OCI-M1 (cell line): ENCODE results near the gene CDC5L.
A peak's percentile ranks its signal among the peaks of the same experiment; 100 is the strongest.

Source experiments
- DNase-seq: peaks from one replicate; lab custom pipeline; 2025; lab: John Stamatoyannopoulos, UW

The CDC5L gene

DNA sequence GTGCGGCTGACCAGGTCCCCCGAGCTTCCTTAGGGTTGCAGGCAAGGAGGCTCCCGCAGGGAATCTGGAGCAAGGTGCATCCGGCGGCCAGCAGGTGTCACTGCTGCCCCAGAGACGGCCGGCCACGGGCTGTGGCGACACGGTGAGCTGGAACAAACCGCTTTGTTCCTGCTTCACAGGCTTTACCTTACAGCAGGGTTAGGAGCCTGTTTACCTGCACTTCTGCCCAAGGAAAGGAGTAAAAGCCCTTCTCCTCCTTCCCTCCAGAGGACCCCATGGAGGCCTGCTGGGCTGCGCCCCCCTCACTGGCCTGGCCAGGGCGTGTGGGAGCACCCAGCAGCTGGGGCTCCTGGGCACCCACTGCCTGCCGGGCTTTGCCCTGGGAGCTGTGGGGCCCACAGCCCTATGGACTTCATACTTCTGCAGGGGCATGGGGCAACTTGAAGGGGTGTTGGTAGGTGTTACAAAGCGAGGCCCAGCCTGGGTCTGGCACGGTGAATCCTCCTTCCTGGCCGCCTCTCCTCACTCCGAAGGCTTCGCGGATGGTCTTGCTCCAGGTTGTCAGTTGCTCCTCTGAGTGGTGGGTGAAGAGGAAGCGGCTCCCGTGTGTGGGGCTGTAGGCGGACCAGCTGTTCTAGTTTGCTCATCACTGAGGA lies 88.4 kb downstream of the CDC5L start:
- DNase-seq, result peak; percentile 91

DNA sequence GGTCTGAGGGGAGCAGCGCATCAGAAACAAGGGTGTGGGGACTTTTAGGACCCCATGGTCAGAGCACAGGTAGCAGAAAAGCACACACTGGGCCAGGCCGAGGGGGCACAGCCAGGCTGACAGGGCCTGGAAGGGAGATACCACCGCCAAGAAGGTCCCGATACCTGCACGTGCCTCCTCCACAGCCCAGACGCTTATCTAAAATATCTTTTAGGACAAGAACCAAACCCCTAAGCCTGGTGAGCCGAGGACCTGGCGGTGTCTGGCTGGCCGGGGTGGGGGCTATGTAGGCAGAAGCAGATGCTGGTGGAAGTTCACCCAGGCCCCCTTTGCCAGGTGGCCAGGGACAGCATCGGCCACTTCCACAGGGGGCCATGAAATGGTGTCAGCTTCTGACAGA lies 89.3 kb downstream of the CDC5L start:
- DNase-seq, result no peak

DNA sequence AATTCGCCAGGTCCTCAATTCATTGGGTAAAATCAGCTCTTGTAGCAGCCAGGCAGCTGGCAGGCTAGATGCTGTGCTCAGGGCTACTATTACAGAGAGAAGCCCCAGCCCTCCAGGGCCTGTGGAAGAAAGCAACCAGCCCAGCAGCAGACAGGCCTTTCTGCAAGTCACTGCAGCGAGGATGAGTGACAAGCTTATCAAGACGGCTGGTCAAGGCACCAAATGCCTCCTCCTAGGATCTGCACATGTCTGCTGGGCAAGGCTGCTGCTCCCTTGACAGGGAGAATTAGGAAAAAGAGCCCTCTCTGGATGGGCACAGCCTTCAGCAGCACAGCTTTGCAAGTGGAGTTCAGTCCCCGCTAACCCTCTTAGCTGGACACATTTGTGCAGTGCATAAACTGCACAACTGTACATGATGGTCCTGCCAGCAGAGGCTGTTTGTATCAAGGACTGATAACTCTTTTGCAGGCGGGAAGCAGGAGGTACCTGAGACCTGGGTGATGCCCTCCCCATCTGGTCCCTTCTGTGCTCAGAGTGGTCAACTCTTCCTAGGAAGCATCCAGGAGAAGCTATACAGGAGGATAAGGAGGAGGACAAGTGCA lies 89.9 kb downstream of the CDC5L start:
- DNase-seq, result peak; percentile 80

DNA sequence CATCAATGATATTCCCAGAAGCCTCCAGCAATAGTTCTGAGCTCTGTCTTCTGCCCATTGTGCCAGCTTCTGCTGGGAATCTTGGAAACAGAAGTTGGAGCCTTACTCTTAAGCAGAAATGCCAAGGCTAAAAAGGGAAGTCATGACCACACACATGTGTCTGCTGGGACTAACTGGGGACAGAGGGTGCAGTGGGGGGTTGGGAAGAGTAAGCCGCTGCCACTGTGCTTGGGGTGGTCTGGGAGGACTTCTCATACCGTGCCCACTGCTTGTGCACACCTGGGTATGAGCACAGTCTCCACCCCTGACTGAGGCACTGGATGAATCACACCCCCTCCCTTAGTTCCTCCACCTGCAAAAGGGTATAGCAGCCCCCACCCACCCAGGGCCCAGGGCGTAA lies 90.7 kb downstream of the CDC5L start:
- DNase-seq, result no peak

DNA sequence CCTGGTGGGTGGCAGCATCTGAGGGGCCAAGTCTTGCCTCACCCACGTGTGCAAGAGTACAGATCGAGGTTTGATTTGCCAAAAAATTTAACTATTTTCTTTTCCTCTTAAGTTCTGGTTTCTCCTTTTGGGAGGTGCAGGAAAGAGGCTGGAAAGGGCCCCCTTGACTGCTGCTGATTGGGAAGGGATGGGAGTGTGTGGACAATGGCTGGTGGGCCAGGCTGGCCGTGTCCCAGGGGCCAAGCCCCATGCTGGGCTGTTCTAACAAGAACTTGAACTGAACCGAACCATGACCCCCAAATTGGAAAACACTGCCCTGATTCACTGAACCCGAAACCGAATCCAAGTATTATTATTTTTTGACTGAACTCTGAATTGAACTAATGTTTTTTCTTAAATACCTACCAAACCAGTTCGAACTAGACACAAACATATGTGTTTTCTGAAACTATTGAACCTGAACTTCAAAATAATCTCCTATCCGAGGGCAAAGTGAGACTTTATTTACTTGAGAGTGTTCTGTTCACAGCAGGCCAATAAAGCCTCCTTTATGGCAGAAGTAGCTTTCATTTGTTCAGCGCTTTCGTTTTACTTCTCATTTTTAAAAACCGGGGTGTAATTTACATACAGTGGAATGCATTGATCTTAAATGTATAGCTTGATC lies 91.2 kb downstream of the CDC5L start:
- DNase-seq, result no peak

- no peak for DNase-seq
Observed at GRCh38 chr6:44480097-44480541, 92.6 kb downstream of the CDC5L start.

GRCh38 chr6:44481056-44481455 lies 93.5 kb downstream of the CDC5L start:
- DNase-seq, result no peak

DNA sequence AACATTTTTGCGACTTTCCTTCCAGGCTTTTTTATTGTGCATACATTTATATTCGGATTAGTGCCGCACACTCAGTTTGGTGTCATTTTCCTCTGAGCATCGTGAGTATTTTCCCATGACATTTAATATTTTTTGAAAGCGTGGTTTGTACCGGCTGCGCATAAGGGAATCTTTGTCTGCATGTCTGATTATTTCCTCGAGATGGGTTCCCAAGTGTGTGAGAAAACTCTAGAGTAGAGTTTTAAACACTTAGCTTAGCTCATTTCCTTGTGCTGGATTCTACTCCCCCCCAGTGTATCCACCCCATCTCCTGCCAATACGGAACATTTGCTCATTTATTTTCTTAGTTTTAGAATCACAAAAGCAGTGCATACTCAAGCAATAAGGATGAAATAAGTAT lies 94.3 kb downstream of the CDC5L start:
- no peak for DNase-seq

- no peak for DNase-seq
Observed at GRCh38 chr6:44485601-44486401, 98.3 kb downstream of the CDC5L start.

DNA sequence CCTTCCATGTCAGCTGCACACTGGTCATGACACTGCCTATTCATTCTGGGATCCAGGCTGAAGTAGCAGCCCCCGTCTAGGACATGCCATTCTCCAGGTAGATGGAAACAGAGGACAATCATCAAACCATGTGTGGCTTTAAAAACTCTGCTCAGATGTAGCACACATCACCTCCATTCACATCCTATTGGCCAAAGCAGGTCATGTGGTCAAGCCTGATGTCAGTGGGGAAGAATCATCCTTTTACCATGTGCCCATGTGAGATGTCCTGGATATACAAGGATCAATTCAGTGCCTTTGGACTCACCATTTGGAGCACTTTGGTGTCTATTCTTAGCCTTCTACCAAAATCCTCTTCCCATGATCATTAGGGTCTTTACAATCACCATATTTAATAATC lies 99.5 kb downstream of the CDC5L start:
- no peak for DNase-seq

- DNase-seq, result no peak
Observed at GRCh38 chr6:44487586-44487985, 100.1 kb downstream of the CDC5L start.

DNA sequence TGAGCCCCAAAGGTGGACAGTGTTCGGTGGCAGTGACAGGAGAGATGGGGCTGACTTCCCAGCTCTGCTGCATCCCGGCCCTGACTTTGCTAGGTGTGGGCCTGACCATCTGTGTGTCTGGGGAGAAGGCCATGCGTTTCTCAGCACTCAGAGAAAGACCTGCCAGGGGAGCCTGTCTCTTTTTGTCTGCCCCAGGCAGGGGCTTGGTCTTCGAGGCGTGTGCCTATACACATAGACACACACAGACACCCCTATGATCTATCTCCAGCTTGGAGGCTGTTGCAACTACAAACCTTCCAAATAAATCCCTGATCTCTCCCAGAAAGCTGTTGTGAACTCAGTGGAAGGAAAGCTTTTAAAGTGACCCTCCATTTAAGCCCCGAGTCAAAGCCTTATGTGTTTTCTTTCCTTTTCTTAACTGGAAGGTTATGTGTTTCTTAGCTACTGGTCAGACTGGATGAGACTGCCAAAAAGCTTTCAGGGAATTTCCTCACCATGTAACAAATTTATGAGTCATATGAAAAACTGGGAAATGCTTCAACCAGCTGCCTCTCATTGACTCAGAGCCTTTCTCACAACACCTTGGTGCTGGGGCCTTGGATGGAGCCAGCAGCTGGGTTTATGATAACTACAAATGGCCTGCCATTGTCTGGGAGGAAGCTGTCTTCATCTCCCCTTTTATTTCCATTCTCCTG lies 102.6 kb downstream of the CDC5L start:
- DNase-seq, result no peak

DNA sequence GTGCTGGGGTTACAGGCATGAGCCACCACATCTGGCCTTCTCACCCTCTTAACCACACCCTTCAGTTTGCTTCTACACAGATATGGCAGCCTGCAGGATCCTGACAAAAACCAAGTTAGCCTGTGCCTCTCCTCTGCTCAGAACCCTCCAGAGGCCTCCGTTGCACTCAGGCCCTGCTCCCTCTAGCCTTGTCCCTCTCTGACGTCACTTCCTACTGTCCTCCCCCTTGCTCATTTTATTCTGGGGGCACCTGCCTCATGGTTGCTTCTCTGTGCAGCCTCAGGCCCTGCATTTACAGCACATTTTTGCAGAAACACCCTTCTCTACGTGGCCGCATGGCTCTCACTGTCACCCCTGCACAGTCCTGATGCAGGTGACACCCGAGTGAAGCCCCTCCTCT lies 105.6 kb downstream of the CDC5L start:
- DNase-seq, result no peak

DNA sequence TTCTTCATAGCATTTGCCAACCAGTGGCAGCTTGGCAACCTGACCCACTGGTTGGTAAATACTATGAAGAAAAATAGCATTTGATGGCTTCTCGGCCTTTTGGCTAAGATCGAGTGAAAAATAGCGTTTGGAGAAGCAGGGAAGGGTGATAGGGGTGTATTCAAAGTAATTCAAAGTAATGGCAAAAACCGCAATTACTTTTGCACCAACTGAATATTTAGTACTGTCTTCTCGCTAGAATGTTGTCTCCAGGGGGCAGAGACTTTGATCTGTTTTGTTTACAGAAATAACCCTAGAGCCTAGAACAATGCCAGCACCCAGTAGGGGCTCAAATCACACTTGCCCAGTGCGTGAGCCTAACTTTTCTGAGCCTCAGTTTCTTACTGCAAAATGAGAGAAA lies 106.1 kb downstream of the CDC5L start:
- DNase-seq, result no peak

- DNase-seq, result peak; percentile 68
Observed at GRCh38 chr6:44494011-44494501, 106.5 kb downstream of the CDC5L start.

GRCh38 chr6:44495036-44495901 lies 107.8 kb downstream of the CDC5L start:
- DNase-seq, result no peak

DNA sequence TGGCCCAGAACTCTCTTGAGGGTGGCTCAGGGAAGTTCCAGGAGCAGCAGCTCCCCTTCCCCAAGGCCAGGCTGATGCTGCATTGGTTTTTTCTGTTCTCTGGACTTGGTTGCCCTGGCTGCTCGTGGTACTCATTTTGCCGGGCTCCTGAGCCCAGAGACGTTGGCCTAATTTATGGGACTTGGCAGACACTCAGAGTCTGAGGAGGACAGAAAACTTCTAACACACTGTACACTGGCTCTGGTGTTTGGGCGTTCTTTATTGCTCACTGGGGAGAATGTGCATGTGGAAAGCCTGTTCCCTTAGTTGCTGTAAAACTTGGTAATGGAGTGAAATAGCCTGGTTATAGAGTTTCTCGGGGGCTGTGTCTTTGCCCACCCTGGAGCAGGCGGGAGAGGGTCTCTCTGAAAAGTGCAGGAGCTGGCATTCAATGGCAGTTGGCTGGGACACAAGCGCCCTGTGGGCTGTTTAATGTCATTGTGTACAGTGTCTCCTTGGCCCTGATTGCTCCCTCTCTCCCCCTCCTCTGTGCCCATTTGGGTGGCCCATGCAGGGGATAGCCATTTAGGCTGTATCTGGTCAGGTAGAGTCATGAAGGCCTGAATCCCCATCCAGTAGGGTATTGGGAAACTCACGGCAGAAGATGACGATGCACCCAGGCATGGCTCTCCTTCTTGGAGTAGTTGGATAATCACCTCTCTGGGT lies 109.3 kb downstream of the CDC5L start:
- no peak for DNase-seq

DNA sequence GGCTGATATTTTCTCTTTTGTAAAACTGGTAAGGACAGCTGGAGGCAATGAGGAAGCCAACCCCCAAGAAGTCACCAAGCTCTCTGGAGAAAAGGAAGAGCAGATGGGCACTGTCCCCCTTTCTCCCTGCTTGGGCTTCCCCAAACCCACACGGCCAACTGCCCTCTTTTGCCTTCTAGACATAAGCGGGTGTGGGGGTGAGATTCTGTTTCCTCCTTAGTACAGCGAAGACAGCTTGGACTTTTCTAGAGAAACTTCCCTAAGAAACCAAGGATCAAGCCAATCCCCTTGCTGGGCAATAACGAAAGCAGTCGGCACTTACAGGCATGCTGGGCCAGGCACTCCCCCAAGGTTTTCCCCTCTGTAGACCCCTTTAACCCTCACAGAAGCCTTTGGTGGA lies 110.3 kb downstream of the CDC5L start:
- no peak for DNase-seq

- DNase-seq, result no peak
Observed at GRCh38 chr6:44498436-44498835, 110.9 kb downstream of the CDC5L start.

DNA sequence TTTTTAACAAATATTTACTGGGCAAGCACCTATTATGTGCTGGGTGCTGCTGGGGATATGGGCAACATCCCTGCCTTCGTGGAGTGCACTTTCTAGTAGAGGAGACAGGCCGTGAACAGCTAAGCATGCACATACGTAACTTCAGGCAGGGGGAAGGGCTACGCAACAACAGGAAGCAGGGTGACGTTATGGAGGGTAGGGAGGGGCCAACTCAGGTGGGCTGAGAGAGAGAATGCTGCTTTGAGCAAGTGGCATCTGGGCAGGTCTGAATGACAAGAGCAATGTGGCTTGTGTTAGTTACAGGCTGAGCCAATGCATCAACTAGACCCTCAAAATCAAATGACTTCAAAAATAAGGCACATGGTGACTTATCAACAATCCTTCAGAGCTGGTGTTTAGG lies 112.1 kb downstream of the CDC5L start:
- DNase-seq, result no peak
